Measurements from ENCODE around the gene RIPOR2. TPM values are rescaled to one million over a fixed set of nuclear protein-coding genes. Genes with fewer than 3 reads are reported as not detected.

Gene RIPOR2
- total RNA-seq, 1 experiment from 2014 or later = 5.0 TPM

DNA sequence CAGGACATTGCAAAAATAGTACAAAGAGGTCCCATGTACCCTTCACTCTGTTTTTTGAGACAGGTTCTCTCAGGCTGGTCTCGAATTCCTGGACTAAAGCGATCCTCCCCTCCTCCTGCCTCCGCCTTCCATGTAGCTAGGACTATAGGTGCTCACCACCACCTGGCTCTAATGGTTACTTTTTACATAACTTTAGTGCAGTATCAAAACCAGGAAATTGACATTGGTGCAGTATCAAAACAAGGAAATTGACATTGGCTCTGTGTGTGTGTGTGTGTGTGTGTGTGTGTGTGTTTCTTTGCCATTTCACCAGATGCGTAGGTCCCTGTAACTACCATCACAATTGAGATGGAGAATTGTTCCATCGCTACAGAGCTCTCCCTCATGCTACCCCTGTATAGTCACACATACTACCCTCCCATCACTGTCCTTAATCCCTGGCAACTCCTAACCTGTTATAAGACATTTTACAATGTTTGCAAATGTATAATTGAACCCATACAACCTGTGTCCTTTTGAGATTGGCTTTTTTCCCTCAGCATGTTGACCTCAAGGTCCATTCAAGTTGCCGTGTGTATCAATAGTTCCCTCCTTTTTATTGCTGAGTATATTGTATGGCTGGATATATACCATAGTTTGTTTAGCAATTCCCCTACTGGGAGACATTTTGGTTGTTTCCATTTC lies 28.3 kb upstream of the RIPOR2 start:
- no peaks in the 10 kb centered on the region for H3K79me2 ChIP-seq (ENCODE audit: insufficient read depth, low read length)
- no peaks in the 10 kb centered on the region for H3K27me3 ChIP-seq (ENCODE audit: insufficient read depth, low read length)
- no peak overlapping the region for H4K8ac ChIP-seq (replicated peaks; ENCODE audit: insufficient read length, low read depth, low read length)
- no peak overlapping the region for H2BK15ac ChIP-seq (ENCODE audit: low read depth, low read length)
- H4K20me1 ChIP-seq (ENCODE audit: control insufficient read depth, insufficient read depth, insufficient read length) = peaks cover 2% of the 10 kb centered on the region
- no peak overlapping the region for H2BK20ac ChIP-seq (ENCODE audit: low read depth, low read length, poor library complexity, severe bottlenecking)
- no peak overlapping the region for H3K27ac ChIP-seq (ENCODE audit: insufficient read length, low read depth, low read length)
- no peak overlapping the region for H3K4ac ChIP-seq (ENCODE audit: low read depth, low read length)
- no peaks in the 10 kb centered on the region for H3K9me3 ChIP-seq (ENCODE audit: control insufficient read depth, low read depth, low read length)
- WGBS (ENCODE audit: extremely low coverage, insufficient read length, low lambda C conversion rate) = no CpG with 5 or more reads among the region's 6 CpGs
- H4K5ac ChIP-seq (ENCODE audit: insufficient read length, low read depth, low read length) = no peak overlapping the region
- H3K4me2 ChIP-seq (ENCODE audit: insufficient read depth, insufficient read length, low read length) = no peak overlapping the region
- H3K27me3 Mint-ChIP-seq (ENCODE audit: low read depth) = no peaks in the 10 kb centered on the region
- peaks cover 7 to 9% of the 10 kb centered on the region in 2 experiments for H3K4me1 Mint-ChIP-seq
- no peaks in the 10 kb centered on the region for H3K23me2 ChIP-seq (ENCODE audit: insufficient read length, low read depth, low read length, poor library complexity, severe bottlenecking)
- no peak overlapping the region for H3T11ph ChIP-seq (ENCODE audit: low read length)
- no peak overlapping the region for H3K18ac ChIP-seq (ENCODE audit: insufficient read length, low read depth, low read length)
- H2BK120ac ChIP-seq (ENCODE audit: low read depth, low read length, poor library complexity, severe bottlenecking) = no peak overlapping the region
- H3K56ac ChIP-seq (ENCODE audit: insufficient read length, low read depth, low read length) = no peak overlapping the region
- no peak overlapping the region for H2BK12ac ChIP-seq (ENCODE audit: insufficient read length, low read depth, low read length)
- H3K36me3 Mint-ChIP-seq (ENCODE audit: insufficient read depth in 1 of 3, low read depth in 3 of 3) = peaks cover 0 to 12% (median 4%) of the 10 kb centered on the region in 3 experiments; a peak in 3 of 7 replicates
- DNase-seq = no peak
- H3K9ac ChIP-seq (ENCODE audit: extremely low read depth, insufficient read length, low read length) = no peak overlapping the region
- no peak overlapping the region for H2BK5ac ChIP-seq (ENCODE audit: insufficient read length, low read length)
- no peaks in the 10 kb centered on the region for H3K79me1 ChIP-seq (ENCODE audit: insufficient read depth, low read depth, low read length, poor library complexity, severe bottlenecking)
- no peak overlapping the region for H2AK5ac ChIP-seq (ENCODE audit: insufficient read length, low read length)
- H3K4me3 Mint-ChIP-seq = no peak overlapping the region
- H3K4me1 ChIP-seq (ENCODE audit: insufficient read depth, low read length) = no peaks in the 10 kb centered on the region; the same call in 1 of the 2 replicates
- no peak overlapping the region for H2AFZ ChIP-seq (ENCODE audit: low read length)
- no peak overlapping the region for H4K91ac ChIP-seq (ENCODE audit: insufficient read length, low read depth, low read length)
- peaks cover 0 to 5% of the 10 kb centered on the region in 2 experiments; a peak in 2 of 5 replicates for H3K9me3 Mint-ChIP-seq
- H3K23ac ChIP-seq (ENCODE audit: insufficient read length, low read depth, low read length) = no peak overlapping the region
- no peak overlapping the region for H3K27ac Mint-ChIP-seq
- no peak overlapping the region for H3K14ac ChIP-seq (ENCODE audit: insufficient read depth, low read length)
- TF ChIP-seq, protein P1, sequence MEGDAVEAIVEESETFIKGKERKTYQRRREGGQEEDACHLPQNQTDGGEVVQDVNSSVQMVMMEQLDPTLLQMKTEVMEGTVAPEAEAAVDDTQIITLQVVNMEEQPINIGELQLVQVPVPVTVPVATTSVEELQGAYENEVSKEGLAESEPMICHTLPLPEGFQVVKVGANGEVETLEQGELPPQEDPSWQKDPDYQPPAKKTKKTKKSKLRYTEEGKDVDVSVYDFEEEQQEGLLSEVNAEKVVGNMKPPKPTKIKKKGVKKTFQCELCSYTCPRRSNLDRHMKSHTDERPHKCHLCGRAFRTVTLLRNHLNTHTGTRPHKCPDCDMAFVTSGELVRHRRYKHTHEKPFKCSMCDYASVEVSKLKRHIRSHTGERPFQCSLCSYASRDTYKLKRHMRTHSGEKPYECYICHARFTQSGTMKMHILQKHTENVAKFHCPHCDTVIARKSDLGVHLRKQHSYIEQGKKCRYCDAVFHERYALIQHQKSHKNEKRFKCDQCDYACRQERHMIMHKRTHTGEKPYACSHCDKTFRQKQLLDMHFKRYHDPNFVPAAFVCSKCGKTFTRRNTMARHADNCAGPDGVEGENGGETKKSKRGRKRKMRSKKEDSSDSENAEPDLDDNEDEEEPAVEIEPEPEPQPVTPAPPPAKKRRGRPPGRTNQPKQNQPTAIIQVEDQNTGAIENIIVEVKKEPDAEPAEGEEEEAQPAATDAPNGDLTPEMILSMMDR (conservative IDR thresholded peaks at IDR 0.05) = no peak

All from H9 (cell line).